ENCODE measurements around the gene COMMD6.

DNA sequence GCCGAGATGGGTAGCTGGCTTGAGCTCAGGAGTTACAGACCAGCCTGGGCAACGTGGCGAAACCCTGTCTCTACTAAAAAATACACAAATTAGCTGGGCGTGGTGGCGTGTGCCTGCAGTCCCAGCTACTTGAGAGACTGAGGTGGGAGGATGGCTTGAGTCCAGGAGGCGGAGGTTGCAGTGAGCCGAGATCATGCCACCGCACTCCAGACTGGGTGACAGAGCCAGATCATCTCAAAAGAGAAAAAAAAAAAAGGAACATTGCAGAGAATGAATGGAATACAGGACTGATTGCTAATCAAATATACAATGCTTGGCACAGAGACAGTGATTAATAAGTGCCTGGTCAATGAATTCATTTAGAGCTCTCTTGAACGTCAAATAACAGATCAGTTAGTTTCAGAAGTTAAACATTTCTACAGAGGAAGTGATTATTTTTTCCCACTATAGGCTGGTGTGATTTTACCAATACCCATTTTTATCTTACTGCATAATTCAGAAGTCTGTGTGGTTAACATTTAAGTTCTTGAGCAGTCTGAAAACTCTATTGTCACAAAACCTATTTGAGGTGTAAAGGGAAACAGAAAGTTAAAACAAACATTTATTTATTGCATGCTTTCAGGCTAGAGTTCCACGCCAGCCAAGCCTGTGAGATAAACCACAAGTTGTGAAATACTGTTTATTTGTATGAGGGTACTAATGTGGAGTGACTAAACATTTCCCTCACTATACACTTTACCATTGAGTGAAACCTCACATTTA is 48.0 kb downstream of the COMMD6 start:
- peak; percentile 62 for TF ChIP-seq GATAD2A (CRISPR knock-in tag; IDR thresholded peaks at IDR 0.05)
- TF ChIP-seq SIN3A (IDR thresholded peaks at IDR 0.05; ENCODE audit: borderline replicate concordance, low read depth, low read length) = no peak
- TF ChIP-seq MAX (IDR thresholded peaks at IDR 0.05) = no peak
- no peak for TF ChIP-seq KDM4B (CRISPR knock-in tag; IDR thresholded peaks at IDR 0.05)
- TF ChIP-seq ARHGAP35 (CRISPR knock-in tag; IDR thresholded peaks at IDR 0.05; ENCODE audit: borderline replicate concordance) = no peak
- TF ChIP-seq CHD2 (IDR thresholded peaks at IDR 0.05; ENCODE audit: low read depth, low read length) = no peak
- no peak for TF ChIP-seq ELK4 (CRISPR knock-in tag; IDR thresholded peaks at IDR 0.05; ENCODE audit: borderline replicate concordance)
- no peak for TF ChIP-seq ZNF75D (CRISPR knock-in tag; IDR thresholded peaks at IDR 0.05; ENCODE audit: borderline replicate concordance)
- TF ChIP-seq ZBTB49 (CRISPR knock-in tag; IDR thresholded peaks at IDR 0.05; ENCODE audit: borderline replicate concordance) = no peak
- TF ChIP-seq ATF3 (CRISPR knock-in tag; IDR thresholded peaks at IDR 0.05) = no peak

Data from HepG2 (cell line).